22Rv1 (cell line): ENCODE data around the gene SPATS1.
"Not testable (repeated sequence)": the region's sequence is repeated elsewhere in the genome, so short reads cannot be mapped to it uniquely, and the experiment has no call there.

Source experiments
- H3K27ac ChIP-seq: fragments of 450-650 bp; 2 replicates; pipeline ENCODE4 v1.5.1; 2017
- CTCF ChIP-seq: fragments of 450-650 bp; IDR thresholded peaks from 2 replicates; pipeline ENCODE4 v1.5.1; 2017; ENCODE audit warnings: mild to moderate bottlenecking
- ZFX ChIP-seq: fragments of 450-650 bp; IDR thresholded peaks from 2 replicates; pipeline ENCODE4 v1.6.1; 2017; ENCODE audit warnings: antibody characterized with exemption, borderline replicate concordance

The SPATS1 gene

DNA sequence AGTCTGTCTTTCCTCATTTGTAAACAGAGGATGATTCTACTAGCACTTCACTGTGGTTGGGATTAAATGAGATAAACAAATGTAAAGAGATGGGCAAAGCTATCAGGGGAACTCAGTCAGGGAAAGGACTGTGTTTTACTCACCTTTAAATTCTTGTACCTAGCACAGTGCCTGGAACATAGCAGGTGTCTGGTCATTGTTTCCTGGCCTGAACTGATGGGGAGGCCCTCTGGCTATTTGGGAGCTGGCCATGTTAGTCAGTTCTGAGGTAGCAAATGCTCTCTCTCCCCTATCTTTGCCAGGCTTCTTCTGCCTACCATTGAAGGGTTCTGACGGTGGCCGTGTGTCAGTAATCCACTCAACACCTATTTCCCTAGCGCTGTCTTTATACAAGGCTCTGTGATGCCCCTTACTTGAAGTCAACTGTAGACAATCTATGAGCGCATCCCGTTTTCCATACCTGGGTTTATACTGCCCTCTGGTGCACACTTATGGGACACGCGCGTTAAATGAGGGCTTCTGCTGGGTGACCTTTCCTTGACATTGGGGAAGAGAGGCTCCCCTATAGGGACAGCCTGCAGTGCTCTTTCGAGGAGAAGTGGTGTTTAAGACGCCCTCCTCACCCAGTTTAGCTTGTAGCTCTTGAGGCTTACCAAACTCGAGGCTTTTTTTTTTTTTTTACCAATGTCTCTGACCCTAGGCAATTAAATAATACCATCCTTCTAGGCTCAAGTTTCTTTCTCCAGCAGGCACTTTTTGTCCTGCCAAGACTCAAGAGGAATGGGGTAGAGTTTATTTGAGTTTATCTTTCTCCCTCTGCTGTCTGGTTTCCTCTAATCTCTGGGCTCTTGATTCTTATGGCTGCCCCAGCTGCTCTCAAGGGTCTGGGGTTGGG is 4.0 kb upstream of the SPATS1 start:
- no peak overlapping the region for H3K27ac ChIP-seq
- no peak for TF ChIP-seq ZFX
- TF ChIP-seq CTCF = peak; percentile 82

DNA sequence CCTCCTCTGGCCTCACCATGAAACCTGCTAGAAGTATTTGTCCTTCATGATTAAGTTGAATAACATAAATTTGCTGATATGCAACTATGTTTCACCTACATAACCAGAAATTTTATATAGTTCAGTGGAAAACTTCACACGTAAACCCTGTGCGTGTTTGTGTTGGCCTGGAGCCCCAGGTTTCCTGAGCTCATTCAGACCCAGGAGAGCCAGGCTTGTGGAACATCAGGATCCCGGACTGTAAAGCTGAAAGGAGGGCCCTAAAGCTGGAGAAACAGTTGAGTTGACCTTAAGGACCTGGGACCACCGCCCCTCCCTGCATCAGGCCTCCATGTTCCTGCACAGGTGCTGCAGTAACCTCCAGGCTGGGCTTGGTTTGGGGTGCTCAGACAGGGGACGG is 3.1 kb upstream of the SPATS1 start:
- TF ChIP-seq ZFX = no peak
- TF ChIP-seq CTCF = no peak

DNA sequence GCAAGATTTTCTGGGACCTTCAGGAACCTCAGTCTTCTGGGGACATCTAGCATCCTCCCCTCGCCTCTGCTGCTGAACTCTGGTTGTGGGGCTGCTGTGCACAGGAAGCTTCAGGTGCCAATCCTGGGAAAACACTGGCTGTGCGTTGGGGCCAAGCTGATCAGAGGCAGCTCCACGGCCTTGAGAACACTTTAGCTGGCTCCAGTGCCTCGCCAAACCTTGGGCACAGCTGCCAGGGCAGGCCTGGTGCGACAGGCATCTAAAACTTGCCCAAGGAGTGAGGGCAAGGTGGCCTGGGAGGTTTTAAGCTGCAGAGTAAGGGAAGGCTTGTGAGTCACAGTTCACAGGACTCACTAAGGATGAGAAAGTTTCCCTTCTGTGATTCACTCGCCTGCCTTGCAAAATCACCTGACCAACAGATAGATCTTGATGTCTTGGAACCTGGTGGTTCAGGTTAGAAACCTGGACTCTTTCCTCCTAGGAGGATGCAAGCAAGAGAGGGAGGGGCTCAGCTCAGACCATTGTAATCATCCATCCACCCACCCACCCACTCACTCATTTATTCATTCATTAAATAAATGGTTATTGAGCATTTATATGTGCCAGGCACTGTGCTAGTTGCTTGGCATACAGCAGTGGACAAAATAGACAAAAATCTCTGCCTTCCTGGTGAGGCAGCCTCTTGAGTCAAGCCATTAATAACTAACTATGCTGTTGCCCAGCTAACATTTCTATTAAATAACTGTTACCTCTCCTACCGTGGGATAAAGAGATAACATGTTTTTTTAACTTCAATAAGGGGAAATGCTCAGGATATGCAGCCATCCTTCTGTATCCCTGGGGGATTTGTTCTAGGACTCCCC is 2.5 kb upstream of the SPATS1 start:
- H3K27ac ChIP-seq = no peak overlapping the region
- no peak for TF ChIP-seq ZFX
- no peak for TF ChIP-seq CTCF

More for the DNA sequence above, 3.1 kb upstream of the SPATS1 start:
- H3K27ac ChIP-seq = no peak overlapping the region

- no peak overlapping the region for H3K27ac ChIP-seq
- TF ChIP-seq ZFX = no peak
- TF ChIP-seq CTCF = no peak
Measured at GRCh38 chr6:44341095-44341890, 1.2 kb upstream of the SPATS1 start.

DNA sequence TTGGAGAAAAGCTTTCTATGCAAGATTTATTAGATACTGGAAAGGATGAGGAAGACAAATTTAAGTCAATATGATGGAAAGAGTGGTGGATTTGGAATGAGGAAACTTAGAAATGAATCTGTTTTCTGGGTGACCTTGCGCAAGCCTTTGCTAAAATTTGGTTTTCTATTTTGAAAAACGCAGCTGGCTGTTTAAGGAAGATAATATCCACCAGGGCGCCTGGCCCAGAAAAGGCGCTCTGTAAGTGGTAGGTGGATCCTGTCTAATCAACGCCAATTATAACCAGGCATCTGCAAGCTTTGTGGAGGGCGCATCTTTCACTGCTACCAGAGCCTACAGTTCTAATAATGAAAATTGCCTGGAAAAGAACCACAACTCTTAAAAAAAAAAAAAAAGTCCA is 398 bp upstream of the SPATS1 start:
- TF ChIP-seq ZFX = no peak
- TF ChIP-seq CTCF = no peak
- no peak overlapping the region for H3K27ac ChIP-seq

DNA sequence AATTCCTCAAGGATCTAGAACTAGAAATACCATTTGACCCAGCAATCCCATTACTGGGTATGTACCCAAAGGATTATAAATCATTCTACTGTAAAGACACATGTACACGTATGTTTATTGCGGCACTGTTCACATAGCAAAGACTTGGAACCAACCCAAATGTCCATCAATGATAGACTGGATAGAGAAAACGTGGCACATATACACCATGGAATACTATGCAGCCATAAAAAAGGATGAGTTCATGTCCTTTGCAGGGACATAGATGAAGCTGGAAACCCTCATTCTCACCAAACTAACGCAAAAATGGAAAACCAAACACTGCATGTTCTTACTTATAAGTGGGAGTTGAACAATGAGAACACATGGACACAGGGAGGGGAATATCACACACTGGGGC is 4.4 kb downstream of the SPATS1 start:
- not testable (repeated sequence) for H3K27ac ChIP-seq

DNA sequence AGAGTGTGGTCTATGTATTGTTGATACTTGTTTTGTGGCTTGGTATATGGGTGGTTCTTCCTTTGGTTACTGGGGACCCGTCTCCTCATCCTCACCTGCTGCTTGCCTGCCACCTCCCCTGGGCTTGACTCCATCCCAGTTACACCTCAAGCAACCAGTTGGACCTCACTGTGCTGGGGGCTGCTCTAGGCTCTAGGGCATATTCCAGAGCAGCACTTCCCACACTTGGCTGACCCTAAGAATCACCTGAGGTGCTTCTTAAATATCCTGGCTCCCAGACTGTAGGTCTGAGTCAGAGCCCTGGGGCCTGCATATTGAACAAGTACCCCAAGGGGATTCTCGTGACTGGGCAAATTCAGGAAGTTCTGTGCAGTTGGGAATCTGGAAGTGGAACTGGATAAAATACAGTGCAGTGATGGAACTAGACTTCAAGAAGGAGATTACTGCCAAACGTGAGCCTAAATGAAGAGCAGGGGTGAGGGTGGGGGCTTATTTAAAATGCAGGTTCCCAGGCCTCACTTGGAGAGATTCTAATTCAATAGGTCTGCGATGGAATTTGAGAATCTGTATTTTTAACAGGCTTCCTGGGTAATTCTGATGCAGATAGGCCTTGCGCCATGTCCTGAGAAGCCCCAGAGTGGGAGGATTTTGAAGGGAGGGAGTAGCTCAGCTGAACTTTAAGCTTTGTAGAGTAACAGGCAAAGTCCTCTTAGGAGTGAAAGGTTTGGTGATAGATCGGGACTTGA is 7.6 kb downstream of the SPATS1 start:
- H3K27ac ChIP-seq = no peak overlapping the region
- TF ChIP-seq ZFX (no peak), CTCF (no peak)

DNA sequence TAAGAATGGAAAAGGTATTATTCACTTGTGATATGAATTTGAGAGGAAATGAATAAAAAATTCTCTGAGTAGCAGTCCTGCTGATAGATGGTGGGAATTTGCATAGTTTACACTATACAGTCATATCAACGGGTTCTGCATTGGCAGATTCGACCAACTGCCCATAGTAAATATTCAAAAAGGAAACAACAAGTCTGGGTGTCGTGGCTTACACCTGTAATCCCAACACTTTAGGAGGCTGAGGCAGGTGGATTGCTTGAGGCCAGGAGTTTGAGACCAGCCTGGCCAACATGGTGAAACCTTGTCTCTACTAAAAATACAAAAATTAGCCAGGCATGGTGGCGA is 8.2 kb downstream of the SPATS1 start:
- H3K27ac ChIP-seq = not testable (repeated sequence)
